Ectodermal cell (in vitro differentiated cells): ENCODE measurements around the gene CNBP. TPM values are rescaled to one million over a fixed set of nuclear protein-coding genes. Genes with fewer than 3 reads are reported as not detected.
"Not testable (repeated sequence)": the region's sequence is repeated elsewhere in the genome, so short reads cannot be mapped to it uniquely, and the experiment has no call there.

ENCODE experiments used
- H3K27ac ChIP-seq: 2 replicates; pipeline ENCODE4 v1.7.0; 2013; ENCODE audit warnings: mild to moderate bottlenecking, low read depth, low read length; ENCODE audit not compliant: insufficient read depth, poor library complexity, severe bottlenecking
- H3K27me3 ChIP-seq: 2 replicates; pipeline ENCODE4 v1.7.0; 2013; ENCODE audit warnings: mild to moderate bottlenecking, low read length; ENCODE audit not compliant: insufficient read depth, control insufficient read depth, poor library complexity, severe bottlenecking
- H3K36me3 ChIP-seq: one replicate; pipeline ENCODE4 v1.7.0; 2013; ENCODE audit warnings: low read length; ENCODE audit not compliant: control insufficient read depth, insufficient read depth
- H3K4me1 ChIP-seq: one replicate; pipeline ENCODE4 v1.7.0; 2013; ENCODE audit warnings: low read length; ENCODE audit not compliant: control insufficient read depth, insufficient read depth
- H3K4me3 ChIP-seq: 2 replicates; pipeline ENCODE4 v1.7.0; 2013; ENCODE audit warnings: low read depth, low read length, control low read depth; ENCODE audit not compliant: insufficient read depth
- H3K9me3 ChIP-seq: 2 replicates; pipeline ENCODE4 v1.7.0; 2013; ENCODE audit warnings: mild to moderate bottlenecking, low read length, moderate library complexity; ENCODE audit not compliant: control insufficient read depth
- WGBS, 2 experiments: methylation state at CpG; one replicate each; pipeline ENCODE4 v1.1.7; 2013; ENCODE audit warnings: missing lambda C conversion rate in 2 of 2; 5-methylcytosine and 5-hydroxymethylcytosine counted together
- polyA plus RNA-seq, 4 experiments: library from polyadenylated mRNA; stranded (reverse); fragments of 50-300 nt; gene quantifications; one replicate each; pipeline ENCODE4 v1.2.3, GENCODE V29; 2013

CNBP gene
- polyA plus RNA-seq (2013, experiment 1 of 4) = 370 TPM
- 372 TPM for polyA plus RNA-seq (2013, experiment 2 of 4)
- polyA plus RNA-seq (2013, experiment 3 of 4) = 313 TPM
- polyA plus RNA-seq (2013, experiment 4 of 4) = 343 TPM

DNA sequence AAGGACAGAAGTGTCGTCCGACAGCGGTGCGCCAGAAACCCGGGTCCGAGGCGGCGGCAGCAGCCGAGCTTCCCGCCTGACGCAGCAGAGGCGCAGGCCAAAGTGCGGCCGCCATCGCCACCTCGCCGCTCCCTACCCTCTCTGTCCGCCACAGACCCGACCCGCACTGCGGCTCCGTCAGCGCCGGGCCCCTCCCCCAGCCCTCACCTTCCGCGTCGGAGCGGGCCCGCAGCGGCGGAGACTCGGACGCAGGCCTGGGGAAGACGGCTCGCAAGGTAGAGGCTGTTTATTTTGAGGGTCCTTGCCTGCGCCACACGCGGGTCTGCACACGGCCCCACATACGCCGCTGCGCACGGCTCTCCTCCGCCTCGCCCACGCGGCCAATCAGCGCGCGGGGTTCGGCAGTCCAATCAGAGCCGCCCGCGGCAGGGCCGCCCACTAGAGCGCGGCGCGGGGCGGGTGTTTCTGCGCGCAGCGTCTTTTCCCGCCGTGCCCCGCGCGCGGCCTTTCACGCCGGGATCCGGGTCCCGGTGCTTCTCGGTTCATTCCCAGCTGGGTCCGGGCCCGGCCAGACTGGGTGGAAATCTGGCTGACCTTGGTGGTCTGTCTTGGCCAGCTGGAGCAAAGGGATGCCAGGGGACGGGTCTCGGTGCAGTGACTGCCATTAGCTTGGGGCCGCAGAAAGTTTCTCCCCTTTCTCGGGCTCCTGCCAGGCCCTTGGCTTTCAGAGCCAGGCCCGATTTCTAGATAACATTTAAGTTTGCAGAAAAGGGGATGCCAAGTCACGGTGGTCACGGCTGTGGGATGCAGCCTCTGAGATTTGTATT, at the start of gene CNBP:
CNBP (minus strand) TSS at position 328 of the 827 bp plus-strand sequence. CDS start 12,139 bp downstream, outside the sequence.
- Histone ChIP-seq H3K9me3 (no peaks in the 10 kb centered on the region), H3K4me1 (no peaks in the 10 kb centered on the region), H3K36me3 (peaks cover 2% of the 10 kb centered on the region), H3K4me3 (peak within 1 kb of the TSS; percentile 96), H3K27ac (peak within 1 kb of the TSS; percentile 94), H3K27me3 (no peaks in the 10 kb centered on the region)
- WGBS, 2 experiments = 0% methylated on average over 83 of the region's 83 CpGs

GRCh38 chr3:129231331-129232119, 47.8 kb upstream of the CNBP start:
- Histone ChIP-seq H3K36me3 (no peaks in the 10 kb centered on the region), H3K4me3 (no peak overlapping the region), H3K27me3 (no peaks in the 10 kb centered on the region), H3K27ac (no peak overlapping the region), H3K9me3 (no peaks in the 10 kb centered on the region), H3K4me1 (no peaks in the 10 kb centered on the region)
- 92 to 93% methylated on average over 10 of the region's 10 CpGs for WGBS, 2 experiments

DNA sequence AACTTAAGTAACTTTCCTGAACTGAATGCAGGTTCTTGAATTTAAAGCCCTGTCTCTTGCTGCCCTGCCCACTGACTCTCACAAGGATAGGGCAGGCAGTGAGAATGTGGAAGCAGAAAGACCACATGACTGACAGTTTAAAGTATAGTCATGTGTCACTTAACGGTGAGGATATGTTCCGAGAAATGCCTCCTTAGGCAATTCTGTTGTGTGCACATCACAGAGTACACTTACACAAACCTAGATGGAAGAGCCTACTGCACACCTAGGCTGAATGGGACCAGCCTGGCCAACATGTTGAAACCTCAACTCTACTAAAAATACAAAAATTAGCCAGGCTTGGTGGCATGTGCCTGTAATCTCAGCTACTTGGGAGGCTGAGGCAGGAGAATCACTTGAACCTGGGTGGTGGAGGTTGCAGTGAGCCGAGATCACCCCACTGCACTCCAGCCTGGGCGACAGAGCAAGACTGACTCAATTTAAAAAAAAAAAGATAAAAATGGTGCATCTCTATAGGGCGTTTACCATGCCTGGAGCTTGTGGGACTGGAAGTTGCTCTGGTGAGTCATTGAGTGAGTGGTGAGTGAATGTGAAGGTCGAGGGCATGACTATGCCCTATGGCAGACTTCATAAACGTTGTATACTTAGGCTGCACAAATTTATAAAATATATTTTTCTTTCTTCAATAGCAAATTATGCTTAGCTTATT, 46.8 kb upstream of the CNBP start:
- Histone ChIP-seq H3K36me3 (no peaks in the 10 kb centered on the region), H3K27ac (no peak overlapping the region), H3K27me3 (no peaks in the 10 kb centered on the region), H3K9me3 (no peaks in the 10 kb centered on the region), H3K4me3 (no peak overlapping the region), H3K4me1 (no peaks in the 10 kb centered on the region)
- WGBS, 2 experiments = 90 to 92% methylated on average over 6 of the region's 7 CpGs

DNA sequence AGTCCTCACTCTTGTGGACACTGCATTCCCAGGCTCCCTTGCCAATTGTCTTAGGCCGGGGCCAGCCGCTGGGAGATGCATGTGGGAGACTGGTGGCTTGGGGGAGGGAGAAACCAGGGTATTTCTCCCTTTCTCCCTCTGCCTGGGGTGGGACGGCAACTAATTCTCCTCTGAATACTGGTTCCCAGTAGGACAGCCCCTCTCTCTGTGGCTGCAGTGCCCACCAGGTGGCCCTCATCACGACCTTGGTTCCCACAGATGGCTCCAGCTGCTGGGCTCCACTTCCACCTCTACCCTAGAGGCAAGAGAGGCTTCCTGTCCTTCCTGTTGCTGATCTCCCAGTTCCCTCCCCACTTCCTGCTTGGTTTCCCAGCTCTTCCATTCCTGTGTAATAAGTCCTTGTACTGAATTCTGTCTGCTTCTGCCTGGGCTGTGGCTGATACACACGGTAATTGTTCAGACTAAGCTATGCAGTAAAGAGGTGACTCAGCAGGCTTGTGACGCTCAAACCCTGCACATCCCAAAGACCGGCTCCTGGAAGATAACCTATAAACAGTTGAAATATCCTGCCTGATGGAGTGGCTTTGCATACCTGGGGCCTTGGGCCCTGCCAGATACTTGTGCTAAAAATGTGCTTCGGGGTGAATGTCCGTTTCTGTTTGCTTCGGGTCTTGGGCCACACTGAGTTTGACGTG, 45.3 kb upstream of the CNBP start:
- 78 to 79% methylated on average over 11 of the region's 11 CpGs for WGBS, 2 experiments
- Histone ChIP-seq H3K27ac (no peak overlapping the region), H3K36me3 (no peaks in the 10 kb centered on the region)

DNA sequence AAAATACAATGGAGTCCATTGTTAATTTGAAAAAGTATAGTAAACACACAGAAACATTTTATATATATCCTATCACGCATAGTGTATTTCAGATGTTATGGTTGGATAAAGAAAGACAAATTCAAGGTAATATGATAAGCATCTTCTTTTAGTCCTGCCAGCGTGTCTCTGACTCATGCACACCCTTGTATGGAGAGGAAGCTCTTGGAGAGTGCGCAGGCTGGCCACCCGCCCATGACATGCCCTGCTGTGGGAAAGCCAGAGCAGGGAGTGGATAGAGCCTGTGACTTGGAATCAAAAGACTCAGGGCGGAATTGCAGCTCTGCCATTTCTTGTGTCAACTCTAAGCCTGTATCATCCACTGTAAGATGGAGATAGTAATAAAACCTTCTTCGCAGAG, 42.7 kb upstream of the CNBP start:
- Histone ChIP-seq H3K4me1 (no peaks in the 10 kb centered on the region), H3K27me3 (no peaks in the 10 kb centered on the region), H3K36me3 (no peaks in the 10 kb centered on the region), H3K4me3 (no peak overlapping the region), H3K9me3 (no peaks in the 10 kb centered on the region), H3K27ac (no peak overlapping the region)
- WGBS, 2 experiments = 92 to 96% methylated on average over 5 to 6 of the region's 6 CpGs

More for the DNA sequence above, 45.3 kb upstream of the CNBP start:
- no peak overlapping the region for H3K4me3 ChIP-seq
- H3K27me3 ChIP-seq = no peaks in the 10 kb centered on the region
- no peaks in the 10 kb centered on the region for H3K9me3 ChIP-seq
- H3K4me1 ChIP-seq = no peaks in the 10 kb centered on the region

DNA sequence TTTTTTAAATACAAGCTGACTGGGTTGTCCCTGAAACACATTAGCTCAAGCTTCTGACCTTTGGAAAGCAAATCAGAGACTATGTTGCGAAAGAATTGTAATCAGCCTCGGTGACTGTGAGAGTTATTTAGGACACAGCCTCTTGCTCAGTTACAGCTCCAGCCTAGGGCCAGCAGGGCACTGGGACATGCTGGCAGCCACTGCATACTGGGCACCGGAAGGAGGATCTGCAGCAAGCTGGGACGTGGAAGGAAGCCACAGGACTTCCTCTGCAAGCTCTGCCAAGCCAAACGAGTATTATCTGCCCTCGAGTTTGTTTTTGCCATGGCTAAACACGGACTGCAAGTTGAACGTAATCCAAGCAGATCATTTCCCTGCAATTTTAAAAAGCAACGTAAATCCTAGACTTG, 41.3 kb upstream of the CNBP start:
- H3K27ac ChIP-seq = no peak overlapping the region
- no peaks in the 10 kb centered on the region for H3K4me1 ChIP-seq
- no peaks in the 10 kb centered on the region for H3K36me3 ChIP-seq
- no peaks in the 10 kb centered on the region for H3K27me3 ChIP-seq
- H3K9me3 ChIP-seq = no peaks in the 10 kb centered on the region
- H3K4me3 ChIP-seq = no peak overlapping the region
- WGBS, 2 experiments = 82 to 85% methylated on average over 9 of the region's 9 CpGs

DNA sequence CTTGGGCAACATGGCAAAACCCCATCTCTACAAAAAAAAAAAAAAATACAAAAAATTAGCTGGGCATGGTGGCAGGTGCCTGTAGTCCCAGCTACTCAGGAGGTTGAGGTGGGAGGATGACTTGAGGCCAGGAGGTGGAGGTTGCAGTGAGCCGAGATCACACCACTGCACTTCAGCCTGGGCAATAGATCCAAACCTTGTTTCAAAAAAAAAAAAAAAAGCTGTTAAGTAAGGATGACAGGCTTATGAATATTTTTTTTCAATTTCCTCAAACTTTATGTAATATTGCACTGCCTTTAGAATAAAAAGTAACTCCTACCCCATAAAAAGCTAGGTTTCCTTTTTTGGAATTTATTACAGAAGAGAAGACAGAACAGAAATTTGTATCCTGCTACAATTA, 40.7 kb upstream of the CNBP start:
- H3K36me3 ChIP-seq, H3K4me3 ChIP-seq, H3K27ac ChIP-seq, H3K4me1 ChIP-seq, H3K9me3 ChIP-seq, H3K27me3 ChIP-seq: not testable (repeated sequence)
- 83 to 94% methylated on average over 1 of the region's 1 CpG for WGBS, 2 experiments

GRCh38 chr3:129218742-129219141, 35.0 kb upstream of the CNBP start:
- no peaks in the 10 kb centered on the region for H3K4me1 ChIP-seq
- no peaks in the 10 kb centered on the region for H3K27me3 ChIP-seq
- no peak overlapping the region for H3K27ac ChIP-seq
- no peak overlapping the region for H3K4me3 ChIP-seq
- 86 to 91% methylated on average over 2 of the region's 2 CpGs for WGBS, 2 experiments
- no peaks in the 10 kb centered on the region for H3K36me3 ChIP-seq
- H3K9me3 ChIP-seq = no peaks in the 10 kb centered on the region

DNA sequence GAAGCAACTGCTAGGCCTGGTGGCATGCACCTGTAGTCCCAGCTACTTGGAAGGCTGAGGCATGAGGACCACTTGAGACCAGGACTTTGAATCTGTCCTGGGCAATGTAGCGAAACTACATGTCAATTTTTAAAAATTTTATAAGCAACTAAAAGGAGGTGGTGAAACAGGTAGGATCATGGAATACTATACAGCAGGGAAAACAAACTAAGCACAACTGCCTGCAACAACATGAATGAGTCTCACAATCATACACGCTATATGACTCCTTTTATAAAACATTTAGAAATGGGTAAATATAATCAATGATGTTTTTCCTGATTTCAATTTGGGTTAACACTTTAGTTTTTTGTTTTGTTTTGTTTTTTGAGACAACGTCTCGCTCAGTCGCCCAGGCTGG, 29.5 kb upstream of the CNBP start:
- Histone ChIP-seq H3K4me3 (no peak overlapping the region), H3K27me3 (no peaks in the 10 kb centered on the region), H3K36me3 (no peaks in the 10 kb centered on the region), H3K27ac (no peak overlapping the region), H3K9me3 (no peaks in the 10 kb centered on the region), H3K4me1 (no peaks in the 10 kb centered on the region)
- WGBS, 2 experiments = 93 to 94% methylated on average over 4 to 5 of the region's 5 CpGs
